ENCODE results near the gene PHGDH.

DNA sequence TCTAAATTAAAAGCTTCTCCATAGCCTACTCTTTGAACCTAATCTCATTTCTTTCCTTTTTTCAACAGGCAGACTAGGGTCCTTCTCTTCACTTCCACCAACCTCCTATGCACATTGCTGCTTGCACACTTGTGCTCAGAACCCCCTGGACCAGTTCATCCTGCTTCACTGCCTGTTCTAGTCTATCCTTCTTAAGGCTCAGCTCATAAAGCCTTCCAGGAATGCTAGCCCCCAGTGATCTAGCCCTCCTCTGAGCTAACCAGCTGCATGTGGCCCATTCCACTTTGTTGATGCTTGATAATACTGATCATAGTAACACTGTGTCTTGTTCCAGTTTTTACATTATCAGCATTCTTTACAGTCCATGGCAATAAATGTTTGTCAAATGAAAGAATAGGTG is 22.9 kb upstream of the PHGDH start:
- TF ChIP-seq, protein P1, sequence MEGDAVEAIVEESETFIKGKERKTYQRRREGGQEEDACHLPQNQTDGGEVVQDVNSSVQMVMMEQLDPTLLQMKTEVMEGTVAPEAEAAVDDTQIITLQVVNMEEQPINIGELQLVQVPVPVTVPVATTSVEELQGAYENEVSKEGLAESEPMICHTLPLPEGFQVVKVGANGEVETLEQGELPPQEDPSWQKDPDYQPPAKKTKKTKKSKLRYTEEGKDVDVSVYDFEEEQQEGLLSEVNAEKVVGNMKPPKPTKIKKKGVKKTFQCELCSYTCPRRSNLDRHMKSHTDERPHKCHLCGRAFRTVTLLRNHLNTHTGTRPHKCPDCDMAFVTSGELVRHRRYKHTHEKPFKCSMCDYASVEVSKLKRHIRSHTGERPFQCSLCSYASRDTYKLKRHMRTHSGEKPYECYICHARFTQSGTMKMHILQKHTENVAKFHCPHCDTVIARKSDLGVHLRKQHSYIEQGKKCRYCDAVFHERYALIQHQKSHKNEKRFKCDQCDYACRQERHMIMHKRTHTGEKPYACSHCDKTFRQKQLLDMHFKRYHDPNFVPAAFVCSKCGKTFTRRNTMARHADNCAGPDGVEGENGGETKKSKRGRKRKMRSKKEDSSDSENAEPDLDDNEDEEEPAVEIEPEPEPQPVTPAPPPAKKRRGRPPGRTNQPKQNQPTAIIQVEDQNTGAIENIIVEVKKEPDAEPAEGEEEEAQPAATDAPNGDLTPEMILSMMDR (IDR thresholded peaks at IDR 0.05; ENCODE audit: low read length): no peak
- no peak for TF ChIP-seq EZH2 (IDR thresholded peaks at IDR 0.05; ENCODE audit: borderline replicate concordance, low read length)

Data from OCI-LY1 (cell line).